NCI-H2107 treated with DMSO at 0.1 percent for 48 hours (cell line): ENCODE results near the gene SLC15A2.
"Not testable (repeated sequence)": the region's sequence is repeated elsewhere in the genome, so short reads cannot be mapped to it uniquely, and the experiment has no call there.

Experiments
- DNase-seq: peaks from one replicate; lab custom pipeline; 2025; ENCODE audit not compliant: unreplicated experiment; lab: John Stamatoyannopoulos, UW

The SLC15A2 gene, protein sequence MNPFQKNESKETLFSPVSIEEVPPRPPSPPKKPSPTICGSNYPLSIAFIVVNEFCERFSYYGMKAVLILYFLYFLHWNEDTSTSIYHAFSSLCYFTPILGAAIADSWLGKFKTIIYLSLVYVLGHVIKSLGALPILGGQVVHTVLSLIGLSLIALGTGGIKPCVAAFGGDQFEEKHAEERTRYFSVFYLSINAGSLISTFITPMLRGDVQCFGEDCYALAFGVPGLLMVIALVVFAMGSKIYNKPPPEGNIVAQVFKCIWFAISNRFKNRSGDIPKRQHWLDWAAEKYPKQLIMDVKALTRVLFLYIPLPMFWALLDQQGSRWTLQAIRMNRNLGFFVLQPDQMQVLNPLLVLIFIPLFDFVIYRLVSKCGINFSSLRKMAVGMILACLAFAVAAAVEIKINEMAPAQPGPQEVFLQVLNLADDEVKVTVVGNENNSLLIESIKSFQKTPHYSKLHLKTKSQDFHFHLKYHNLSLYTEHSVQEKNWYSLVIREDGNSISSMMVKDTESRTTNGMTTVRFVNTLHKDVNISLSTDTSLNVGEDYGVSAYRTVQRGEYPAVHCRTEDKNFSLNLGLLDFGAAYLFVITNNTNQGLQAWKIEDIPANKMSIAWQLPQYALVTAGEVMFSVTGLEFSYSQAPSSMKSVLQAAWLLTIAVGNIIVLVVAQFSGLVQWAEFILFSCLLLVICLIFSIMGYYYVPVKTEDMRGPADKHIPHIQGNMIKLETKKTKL

DNA sequence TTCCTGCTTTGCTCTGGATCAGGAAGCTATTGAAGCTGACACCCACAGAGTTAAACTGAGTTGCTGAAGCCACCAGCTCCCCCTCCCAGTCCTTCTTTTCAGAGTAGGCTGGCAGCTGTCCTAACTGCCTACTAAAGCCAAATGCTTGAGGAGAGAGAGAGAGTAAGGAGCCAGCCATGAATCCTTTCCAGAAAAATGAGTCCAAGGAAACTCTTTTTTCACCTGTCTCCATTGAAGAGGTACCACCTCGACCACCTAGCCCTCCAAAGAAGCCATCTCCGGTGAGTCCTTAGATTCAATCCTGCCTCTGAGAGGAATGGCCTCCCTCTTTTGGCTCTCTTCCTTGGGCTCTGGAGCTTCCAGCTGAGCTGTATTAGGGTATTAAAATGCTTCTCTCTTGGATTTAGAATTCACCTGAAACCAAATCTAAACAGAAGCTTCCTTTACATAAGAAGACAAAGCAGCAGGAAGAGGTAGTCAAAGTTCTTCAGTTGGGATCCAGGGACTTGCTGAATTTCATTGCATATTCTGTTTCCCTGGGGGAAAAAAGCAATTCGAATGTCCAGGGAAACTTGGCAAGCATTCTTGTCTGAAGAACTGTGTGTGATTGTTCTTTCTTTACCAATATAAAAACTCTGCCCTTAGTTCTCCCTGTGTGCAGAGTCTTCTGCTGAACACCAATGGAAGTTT is at the start of gene SLC15A2:
SLC15A2 (plus strand) TSS at position 101 of the 690 bp plus-strand sequence; CDS start at position 177, 76 bp downstream.
- DNase-seq, result no peak

DNA sequence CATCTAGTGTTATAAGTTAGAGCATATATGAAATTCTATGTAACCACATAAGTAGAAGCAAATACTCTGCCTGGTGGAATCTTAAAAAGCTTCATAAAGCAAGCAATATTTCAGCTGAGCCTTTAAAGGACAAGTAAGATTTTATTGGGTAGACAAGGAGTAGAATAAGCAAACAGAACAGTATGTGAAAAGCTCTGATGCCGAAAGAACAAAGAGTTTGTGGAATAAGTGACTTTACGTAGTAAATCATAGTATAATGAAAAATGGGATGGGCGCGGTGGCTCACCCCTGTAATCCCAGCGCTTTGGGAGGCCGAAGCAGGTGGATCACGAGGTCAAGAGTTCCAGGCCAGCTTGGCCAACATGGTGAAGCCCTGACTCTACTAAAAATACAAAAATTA is 49.3 kb upstream of the SLC15A2 start:
- no peak for DNase-seq

DNA sequence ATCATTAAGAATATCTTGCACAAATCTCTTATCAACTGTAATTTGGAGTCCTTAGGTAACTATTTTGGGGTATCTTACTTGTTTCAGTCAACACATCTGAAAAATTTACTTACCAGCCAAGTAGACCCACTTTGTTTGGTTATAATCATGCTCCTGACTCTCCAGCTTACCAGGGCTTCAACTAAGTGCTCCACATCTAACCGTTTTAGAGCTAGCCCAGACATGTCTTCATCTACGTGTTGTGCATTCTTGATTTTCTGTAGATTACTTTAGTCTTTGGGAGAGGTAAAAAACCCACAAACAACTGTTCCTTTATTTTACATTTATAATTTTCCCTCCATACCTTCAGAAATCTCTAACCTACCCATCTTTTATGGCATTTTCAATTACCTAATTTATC is 41.9 kb upstream of the SLC15A2 start:
- DNase-seq, result no peak

DNA sequence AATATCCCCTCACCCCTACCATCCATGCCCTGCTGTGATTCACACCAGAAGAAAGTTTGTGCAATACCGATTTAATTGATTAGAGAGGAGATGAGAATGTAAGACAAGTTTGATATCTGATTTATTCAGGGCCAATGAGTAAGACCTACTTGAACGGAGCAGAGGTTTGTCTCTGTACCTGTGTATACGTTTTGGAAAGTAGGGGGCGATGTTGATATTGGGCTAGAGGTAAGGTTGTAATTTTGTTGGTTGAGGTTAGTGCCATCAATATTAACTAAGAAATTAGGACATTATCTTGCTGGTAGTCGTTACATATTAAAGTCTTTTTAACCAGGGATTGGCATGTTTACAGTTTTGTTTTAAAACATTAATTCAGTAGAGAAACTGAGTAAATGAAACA is 38.6 kb upstream of the SLC15A2 start:
- no peak for DNase-seq

DNA sequence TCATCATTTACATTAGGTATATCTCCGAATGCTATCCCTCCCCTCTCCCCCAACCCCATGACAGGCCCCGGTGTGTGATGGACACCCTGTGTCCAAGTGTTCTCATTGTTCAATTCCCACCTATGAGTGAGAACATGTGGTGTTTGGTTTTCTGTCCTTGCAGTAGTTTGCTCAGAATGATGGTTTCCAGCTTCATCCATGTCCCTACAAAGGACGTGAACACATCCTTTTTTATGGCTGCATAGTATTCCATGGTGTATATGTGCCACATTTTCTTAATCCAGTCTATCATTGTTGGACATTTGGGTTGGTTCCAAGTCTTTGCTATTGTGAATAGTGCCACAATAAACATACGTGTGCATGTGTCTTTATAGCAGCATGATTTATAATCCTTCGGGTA is 36.4 kb upstream of the SLC15A2 start:
- not testable (repeated sequence) for DNase-seq

DNA sequence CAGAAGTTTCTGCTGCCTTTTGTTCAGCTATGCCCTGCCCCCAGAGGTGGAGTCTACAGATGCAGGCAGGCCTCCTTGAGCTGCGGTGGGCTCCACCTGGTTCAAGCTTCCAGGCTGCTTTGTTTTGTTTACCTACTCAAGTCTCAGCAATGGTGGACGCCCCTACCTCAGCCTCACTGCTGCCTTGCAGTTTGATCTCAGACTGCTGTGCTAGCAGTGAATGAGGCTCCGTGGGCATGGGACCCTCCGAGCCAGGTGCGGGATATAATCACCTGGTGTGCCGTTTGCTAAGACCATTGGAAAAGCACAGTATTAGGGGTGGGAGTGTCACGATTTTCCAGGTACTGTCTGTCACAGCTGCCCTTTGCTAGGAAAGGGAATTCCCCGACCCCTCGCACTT is 31.0 kb upstream of the SLC15A2 start:
- DNase-seq, result not testable (repeated sequence)

DNA sequence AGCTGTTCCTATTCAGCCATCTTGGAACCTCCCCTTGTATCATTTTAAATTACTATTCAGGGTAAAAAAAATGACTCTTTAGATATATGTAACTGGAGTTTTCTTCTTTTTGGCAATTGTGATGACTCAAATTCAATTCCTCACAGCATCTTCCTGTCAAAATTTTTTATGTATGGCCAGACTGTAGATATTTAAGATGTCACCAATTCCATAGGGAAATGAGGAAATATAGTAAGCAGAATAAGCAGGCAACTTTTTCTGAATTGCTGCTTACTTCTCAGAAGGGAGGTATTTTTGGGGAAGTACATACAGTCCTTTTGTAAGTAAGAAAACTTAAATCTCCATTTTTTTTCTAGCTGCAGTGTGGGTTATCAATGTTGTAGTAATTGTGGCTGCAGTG is 30.4 kb upstream of the SLC15A2 start:
- no peak for DNase-seq

DNA sequence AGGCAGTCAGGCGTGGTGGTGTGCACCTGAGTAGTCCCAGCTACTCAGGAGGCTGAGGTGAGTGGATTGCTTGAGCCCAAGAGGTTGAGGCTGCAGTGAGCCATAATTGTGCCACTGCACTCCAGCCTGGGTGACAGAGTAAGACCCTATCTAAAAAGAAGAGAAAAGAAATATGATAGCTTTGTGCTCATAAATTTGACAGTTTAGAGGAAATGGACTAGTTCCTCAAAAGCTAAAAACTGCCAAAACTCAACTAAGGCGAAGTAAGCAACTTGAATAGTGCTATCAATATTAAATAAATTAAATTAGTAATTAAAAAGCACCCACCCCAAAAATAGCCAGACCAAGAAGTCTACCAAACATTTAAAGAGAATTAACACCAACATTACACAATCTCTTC is 24.5 kb upstream of the SLC15A2 start:
- no peak for DNase-seq

DNA sequence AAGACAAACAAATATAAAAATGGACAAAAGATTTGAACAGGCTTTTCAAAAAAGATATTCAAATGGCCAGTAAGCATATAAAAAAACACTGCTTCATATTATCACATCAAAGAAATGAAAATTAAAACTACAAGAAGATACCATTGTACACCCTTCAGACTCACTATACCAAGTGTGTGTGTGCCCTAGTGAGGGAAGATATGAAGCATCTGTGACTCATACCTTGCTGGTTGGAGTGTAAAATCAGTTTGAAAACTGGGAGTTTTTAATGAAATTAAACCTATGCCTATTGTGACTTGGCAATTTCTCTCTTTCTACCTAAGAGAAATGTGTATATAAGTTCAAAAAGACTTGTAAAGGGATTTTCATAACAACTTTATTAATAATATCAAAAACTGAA is 23.5 kb upstream of the SLC15A2 start:
- no peak for DNase-seq

DNA sequence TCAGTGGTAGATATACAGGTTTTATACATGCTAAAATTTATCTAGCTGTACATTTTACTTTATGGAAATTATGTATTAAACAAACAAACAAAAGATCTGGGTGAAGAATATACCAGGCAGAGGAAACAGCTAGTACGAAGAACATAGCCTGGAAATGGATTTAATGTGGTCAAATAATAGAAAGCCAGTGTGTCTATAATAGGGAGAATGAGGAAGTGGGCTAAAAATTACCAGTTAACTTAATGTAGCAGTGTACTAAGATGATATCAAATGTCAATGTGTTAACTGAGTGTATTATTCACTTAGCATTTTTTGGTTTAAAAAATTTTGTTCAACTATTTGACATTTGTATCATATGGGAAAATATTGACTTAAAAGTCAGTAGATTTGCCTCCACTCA is 22.8 kb upstream of the SLC15A2 start:
- DNase-seq, result no peak

DNA sequence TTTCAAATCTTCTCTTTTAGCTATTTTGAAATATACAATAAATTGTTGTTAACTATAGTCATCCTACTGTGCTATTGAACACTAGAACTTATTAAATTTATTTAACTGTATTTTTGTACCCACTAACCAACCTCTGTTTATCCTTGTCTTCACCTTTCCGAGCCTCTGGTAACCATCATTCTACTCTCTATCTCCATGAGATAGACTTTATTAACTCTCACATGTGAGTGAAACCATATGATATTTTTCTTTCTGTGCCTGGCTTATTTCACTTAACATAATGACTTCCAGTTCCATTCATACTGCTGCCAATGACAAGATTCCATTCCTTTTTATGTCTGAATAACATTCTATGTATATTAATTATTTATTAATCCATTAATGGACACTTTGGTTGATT is 15.8 kb upstream of the SLC15A2 start:
- no peak for DNase-seq

DNA sequence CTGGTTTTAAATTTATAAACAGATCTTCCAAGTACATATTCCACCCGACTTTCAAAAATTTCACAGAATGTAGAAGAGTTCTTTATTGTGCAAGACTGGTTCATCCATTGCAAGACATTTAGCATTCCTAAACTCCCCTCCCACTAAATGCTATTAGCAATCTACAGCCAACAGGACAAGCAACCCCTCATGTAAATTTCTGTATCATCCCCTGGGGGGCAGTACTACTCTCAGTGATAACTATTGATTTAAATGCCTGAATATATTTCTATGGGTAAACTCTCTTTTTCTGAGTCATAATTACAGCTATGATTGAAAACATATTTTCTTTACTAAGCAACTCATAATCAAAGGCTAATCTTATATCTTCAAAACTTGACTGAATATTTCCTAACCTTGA is 10.7 kb upstream of the SLC15A2 start:
- no peak for DNase-seq

DNA sequence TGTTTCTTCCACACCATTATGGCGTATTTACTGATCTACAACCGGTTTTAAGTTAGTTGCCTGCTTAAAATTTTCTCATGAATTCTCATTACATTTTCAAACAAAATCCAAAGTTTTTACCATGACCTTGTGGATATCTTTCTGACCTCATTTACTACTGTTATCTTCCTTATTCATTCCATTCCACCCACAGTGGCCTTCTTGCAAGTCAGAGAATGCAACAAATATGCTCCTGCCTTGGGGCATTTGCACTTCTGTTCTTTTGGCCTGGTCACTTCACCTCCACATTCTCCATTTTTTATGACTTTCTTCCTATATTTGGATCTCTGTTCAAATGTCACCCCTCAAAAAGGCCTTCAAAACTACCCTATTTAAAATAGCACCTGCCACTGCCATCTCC is 8.8 kb upstream of the SLC15A2 start:
- no peak for DNase-seq

DNA sequence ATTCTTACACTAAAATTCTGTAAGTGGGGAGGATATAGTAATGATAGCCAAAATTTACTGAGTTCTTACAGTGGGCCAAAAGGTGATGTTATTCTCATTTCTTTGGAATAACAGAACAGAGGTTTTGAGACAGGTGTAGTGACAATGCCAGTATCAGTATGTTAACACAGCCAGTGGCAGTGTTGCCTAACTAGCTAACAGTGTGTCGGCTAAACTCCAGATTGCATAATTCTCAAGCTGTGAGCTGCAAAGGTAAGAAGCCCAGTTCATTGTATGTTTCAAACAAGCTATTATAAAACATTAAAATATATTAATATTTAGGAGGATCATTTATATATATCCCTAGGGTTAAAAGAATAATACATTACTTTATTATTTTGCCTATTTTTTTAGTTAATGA is 920 bp downstream of the SLC15A2 start:
- DNase-seq, result no peak

DNA sequence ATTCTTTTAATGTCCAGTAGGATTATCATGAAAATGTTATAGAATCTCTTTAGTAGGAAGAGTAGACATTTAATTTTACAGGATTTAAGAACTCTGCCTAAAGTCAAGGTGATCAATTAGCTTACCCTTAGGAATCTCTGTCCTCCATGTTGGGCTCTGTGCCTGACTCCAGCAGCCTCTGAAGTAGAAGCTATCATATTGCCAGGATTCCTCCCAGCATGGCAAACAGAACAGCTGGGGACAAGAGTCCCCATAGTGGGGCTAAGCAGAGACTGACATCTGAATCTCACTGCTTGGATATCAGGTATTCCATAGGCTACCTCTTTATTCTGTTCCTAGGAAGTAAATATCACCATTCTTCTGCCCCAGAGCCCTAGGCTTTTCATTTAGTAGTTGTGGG is 1.5 kb downstream of the SLC15A2 start:
- no peak for DNase-seq

DNA sequence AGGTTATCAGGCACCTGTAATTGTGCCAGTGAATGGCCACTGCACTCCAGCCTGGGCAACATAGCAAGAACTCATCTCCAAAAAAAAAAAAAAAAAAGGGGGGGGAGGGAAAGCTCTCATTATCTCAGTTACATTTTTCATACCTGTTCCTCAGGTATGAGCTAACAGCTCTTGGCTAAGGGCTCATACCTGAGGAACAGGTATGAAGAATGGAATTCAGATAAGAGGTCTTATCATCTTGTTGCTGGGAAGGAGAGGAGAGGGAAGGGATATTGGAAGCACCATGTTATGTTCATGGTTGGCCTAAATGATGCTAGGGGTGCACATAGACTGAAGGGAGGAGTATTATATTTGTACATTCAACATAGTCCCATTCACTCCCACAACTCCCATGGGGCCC is 2.6 kb downstream of the SLC15A2 start:
- no peak for DNase-seq

DNA sequence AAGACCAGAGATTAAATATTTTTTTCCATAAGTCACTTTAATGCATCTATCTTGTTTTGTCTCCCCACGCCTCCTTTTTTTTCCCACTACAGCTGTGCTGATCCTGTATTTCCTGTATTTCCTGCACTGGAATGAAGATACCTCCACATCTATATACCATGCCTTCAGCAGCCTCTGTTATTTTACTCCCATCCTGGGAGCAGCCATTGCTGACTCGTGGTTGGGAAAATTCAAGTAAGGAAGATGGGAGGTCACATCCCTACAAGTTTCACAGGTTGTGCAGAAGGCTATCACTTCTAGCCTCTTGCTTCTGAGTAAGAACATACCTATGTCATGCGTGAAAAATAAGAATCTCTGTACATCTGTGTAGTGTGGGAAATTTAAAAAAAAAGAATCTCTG is 3.1 kb downstream of the SLC15A2 start:
- DNase-seq, result no peak

DNA sequence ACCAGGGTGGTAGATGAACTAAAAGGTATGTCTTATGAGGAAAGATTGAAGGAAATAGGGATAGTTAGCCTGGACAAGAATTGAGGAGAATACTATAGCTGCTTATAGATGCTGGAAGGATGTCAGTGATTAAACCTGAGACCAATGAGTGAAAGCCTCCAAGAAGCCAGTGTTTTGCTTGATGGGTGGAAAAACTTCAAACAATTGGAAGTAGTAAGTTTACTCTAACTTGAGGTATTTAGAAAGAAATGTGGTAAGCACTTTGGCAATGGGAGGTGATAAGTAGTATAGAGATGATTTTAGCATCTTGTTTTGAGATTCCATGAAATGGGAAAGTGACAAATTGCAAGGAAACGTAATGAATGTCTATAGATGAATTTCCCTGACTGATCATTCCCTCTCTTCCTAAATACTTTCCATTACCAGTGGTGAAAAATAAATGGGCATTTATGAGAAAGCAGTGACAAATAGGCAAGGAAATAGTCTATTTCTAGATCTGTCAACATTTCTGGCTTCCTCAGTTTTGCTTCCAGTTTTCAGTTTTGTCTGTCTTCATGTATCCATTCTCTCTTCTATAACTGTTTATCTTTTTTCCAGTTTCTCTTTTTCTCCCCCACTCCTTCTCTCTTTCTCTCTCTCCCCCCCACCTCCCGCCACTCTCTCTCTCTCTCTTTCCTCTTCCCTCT is 19.2 kb downstream of the SLC15A2 start:
- no peak for DNase-seq

DNA sequence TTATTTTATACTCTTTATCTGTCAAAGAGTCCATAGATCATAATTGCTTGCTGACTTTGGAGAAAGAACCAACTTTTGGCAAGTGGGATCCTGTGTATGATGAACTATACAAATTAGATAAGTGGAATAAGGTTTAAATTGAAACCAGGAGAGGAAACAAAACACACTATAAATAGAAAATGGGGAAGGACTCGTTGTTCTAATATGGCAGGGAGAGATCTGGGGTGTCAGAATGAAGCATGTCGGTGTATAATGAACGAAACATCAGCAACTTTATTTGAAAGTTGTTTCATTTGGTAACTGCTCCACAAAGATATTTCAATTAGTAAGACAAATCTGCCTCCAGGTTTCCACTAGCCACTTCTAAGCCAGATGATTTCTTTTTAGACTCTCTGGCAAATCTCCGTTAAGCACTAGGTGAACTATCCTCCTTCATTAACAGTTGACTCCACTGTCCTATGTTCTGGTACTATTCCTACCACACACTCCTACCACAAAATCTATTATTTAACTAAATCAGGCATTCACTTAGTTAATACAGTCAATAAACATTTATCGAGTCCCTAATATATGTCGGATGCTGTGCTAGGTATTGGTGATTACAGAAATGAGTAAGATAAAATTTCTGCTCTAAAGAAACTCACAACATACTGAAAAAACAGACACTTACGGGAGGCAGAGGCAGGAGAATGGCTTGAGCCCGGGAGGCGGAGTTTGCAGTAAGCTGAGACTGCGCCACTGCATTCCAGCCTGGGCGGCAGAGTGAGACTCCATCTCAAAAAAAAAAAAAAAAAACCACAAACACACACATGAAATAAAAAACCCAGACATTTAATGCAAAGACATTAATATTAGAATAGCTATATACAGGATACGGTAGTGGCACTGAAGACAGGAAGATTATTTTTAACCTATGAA is 20.1 kb downstream of the SLC15A2 start:
- no peak for DNase-seq

DNA sequence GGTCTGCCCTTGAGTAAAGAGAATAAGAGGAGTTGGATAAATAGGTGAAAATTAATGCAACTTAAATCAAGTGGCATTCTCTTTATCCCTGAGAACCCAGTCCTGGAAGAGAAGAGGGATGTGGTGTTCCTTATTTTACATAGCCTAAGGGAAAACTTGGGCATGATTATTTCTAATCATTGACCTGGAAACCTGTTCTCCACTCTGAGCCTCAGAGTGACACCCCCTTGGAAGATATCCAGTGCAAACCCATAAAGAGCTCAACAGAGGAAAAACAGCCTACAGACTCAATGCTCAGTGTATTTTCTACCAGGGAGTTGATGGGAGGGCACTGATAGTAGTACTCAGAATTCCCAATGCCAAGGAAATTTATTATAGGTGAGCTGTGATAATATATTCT is 22.0 kb downstream of the SLC15A2 start:
- DNase-seq, result no peak
